ENCODE data around the gene CFAP74. TPM values are rescaled to one million over a fixed set of nuclear protein-coding genes. Genes with fewer than 3 reads are reported as not detected.

CFAP74 gene
- total and polyA plus RNA-seq, 2 of the 4 experiments (the other 2 are of a cell fraction) = not detected

GRCh38 chr1:1967151-1967550 lies 36.4 kb downstream of the CFAP74 start:
- no peak overlapping the region for H2AK9ac ChIP-seq (replicated peaks; ENCODE audit: low read depth, low read length, poor library complexity)
- H3K56ac ChIP-seq (ENCODE audit: extremely low read depth, insufficient read depth, low read length) = no peak overlapping the region
- peaks cover 1% of the 10 kb centered on the region; the same call in 1 of the 2 replicates for H3K9me3 ChIP-seq (ENCODE audit: control insufficient read depth, insufficient read depth, low read length)
- H3K14ac ChIP-seq (replicated peaks; ENCODE audit: low read depth, low read length) = no peak overlapping the region
- peaks cover 22% of the 10 kb centered on the region for H3K27me3 ChIP-seq (ENCODE audit: control insufficient read depth, insufficient read depth, low read length)
- H4K5ac ChIP-seq (ENCODE audit: low read depth, low read length) = no peak overlapping the region
- no peak overlapping the region for H2AFZ ChIP-seq (replicated peaks; ENCODE audit: low read length, poor library complexity)
- H4K8ac ChIP-seq (ENCODE audit: low read depth in 2 of 2, low read length in 2 of 2) = no peak overlapping the region
- POLR2A ChIA-PET (ENCODE audit: unreplicated experiment) = no interaction called here
- ATAC-seq (ENCODE audit: low read depth) (no peak), DNase-seq (no peak)
- H3K4me2 ChIP-seq (ENCODE audit: low read depth, low read length) = no peak overlapping the region
- H2BK120ac ChIP-seq (ENCODE audit: low read depth, low read length) = no peak overlapping the region
- no TSS peak for BruUV-seq (replicated peaks)
- no peak overlapping the region for H2BK15ac ChIP-seq (ENCODE audit: low read depth, low read length)
- no peak overlapping the region for H4K91ac ChIP-seq (ENCODE audit: insufficient read depth, low read depth, low read length)
- no peaks in the 10 kb centered on the region for H3K79me1 ChIP-seq (ENCODE audit: low read depth in 1 of 2, low read length in 2 of 2)
- CTCF ChIA-PET = no interaction called here
- H3K4me3 ChIP-seq (ENCODE audit: insufficient read depth, low read depth, low read length) = no peak overlapping the region
- in situ Hi-C loops (cut with MboI; ENCODE audit: low sequenced_read_pairs) = loop anchor here (10.0 to 25.0 kb wide), 2 partner anchors 188 to 395 kb away; no protein-coding TSS in a partner anchor
- 0 out of 2 replicates have a peak, but pooled peaks cover 6% of the 10 kb centered on the region for H4K20me1 ChIP-seq (ENCODE audit: insufficient read depth, low read length)
- no peaks in the 10 kb centered on the region for H3K36me3 ChIP-seq (ENCODE audit: control insufficient read depth, insufficient read depth, low read length)
- no peak overlapping the region for H3K27ac ChIP-seq (ENCODE audit: insufficient read depth, low read length)
- dilution Hi-C loops (cut with HindIII; ENCODE audit: low sequenced_read_pairs, unreplicated experiment) = no loop called here
- H3K9ac ChIP-seq (ENCODE audit: low read depth, low read length) = no peak overlapping the region
- 63% methylated on average over 12 of the region's 16 CpGs; no CpG with 5 or more reads in 1 of the 2 experiments for WGBS, 2 experiments (ENCODE audit: extremely low coverage in 2 of 2, insufficient read length in 1 of 2)
- H3K4me1 ChIP-seq (ENCODE audit: control insufficient read depth, insufficient read depth, low read length) = no peaks in the 10 kb centered on the region
- no peak overlapping the region for H2BK5ac ChIP-seq (ENCODE audit: low read depth, low read length, poor library complexity, severe bottlenecking)
- H3K23ac ChIP-seq (ENCODE audit: low read depth, low read length) = no peak overlapping the region
- H3K9me1 ChIP-seq (ENCODE audit: insufficient read depth, low read length) = no peaks in the 10 kb centered on the region
- H3K4ac ChIP-seq (ENCODE audit: low read depth, low read length) = no peak overlapping the region
- intact Hi-C loops (cut with micrococcal nuclease) = no loop called here
- H2AK5ac ChIP-seq (ENCODE audit: low read depth, low read length) = no peak overlapping the region
- H3K18ac ChIP-seq (ENCODE audit: low read depth, low read length) = no peak overlapping the region
- H2BK20ac ChIP-seq (ENCODE audit: low read depth, low read length) = no peak overlapping the region
- TF ChIP-seq POLR2A (IDR thresholded peaks at IDR 0.05; ENCODE audit: low read depth, low read length) = no peak
- no peak for TF ChIP-seq NFE2L2 (IDR thresholded peaks at IDR 0.05; ENCODE audit: low read depth, low read length)
- no peak for TF ChIP-seq MXI1 (IDR thresholded peaks at IDR 0.05; ENCODE audit: borderline replicate concordance, low read depth, low read length)
- no peak for TF ChIP-seq RFX5 (IDR thresholded peaks at IDR 0.05; ENCODE audit: low read depth, low read length)
- no peak for TF ChIP-seq MAFK (IDR thresholded peaks at IDR 0.05; ENCODE audit: low read depth, low read length)
- TF ChIP-seq CTCF (conservative IDR thresholded peaks at IDR 0.05; ENCODE audit: low read depth, low read length) = no peak
- TF ChIP-seq ELK1 (IDR thresholded peaks at IDR 0.05; ENCODE audit: borderline replicate concordance, low read depth, low read length) = no peak
- no peak for TF ChIP-seq FOS (IDR thresholded peaks at IDR 0.05; ENCODE audit: low read depth, low read length)
- TF ChIP-seq MAZ (IDR thresholded peaks at IDR 0.05; ENCODE audit: borderline replicate concordance, low read depth, low read length) = no peak
- TF ChIP-seq CEBPB (IDR thresholded peaks at IDR 0.05; ENCODE audit: low read depth, low read length) = no peak
